BJ (cell line): ENCODE measurements around the gene CACNA1C. TPM values are rescaled to one million over a fixed set of nuclear protein-coding genes. Genes with fewer than 3 reads are reported as not detected.

ENCODE experiments used
- CTCF ChIA-PET: fragments of 350-600 bp; formaldehyde crosslinking; extraction: SDS; loops from one replicate; lab custom pipeline; 2021; ENCODE audit warnings: antibody characterized with exemption, inconsistent platforms; lab: Yijun Ruan, JAX
- POLR2A ChIA-PET: fragments of 300-600 bp; sonication (Branson Sonifier 250); formaldehyde crosslinking; extraction: SDS; loops from one replicate; lab custom pipeline; 2021; ENCODE audit warnings: antibody characterized with exemption; lab: Charles Lee
- DNase-seq: peaks from one replicate; pipeline ENCODE4 v3.0.0-alpha.2; 2011; ENCODE audit warnings: low read depth
- H3K27me3 ChIP-seq: 2 replicates; pipeline ENCODE4 v1.6.0; 2011; ENCODE audit warnings: low read length; ENCODE audit not compliant: control insufficient read depth, insufficient read depth
- H3K36me3 ChIP-seq: 2 replicates; pipeline ENCODE4 v1.5.1; 2011; ENCODE audit warnings: low read length; ENCODE audit not compliant: control insufficient read depth, insufficient read depth
- H3K4me3 ChIP-seq: 2 replicates; pipeline ENCODE4 v1.5.1; 2011; ENCODE audit warnings: low read depth, mild to moderate bottlenecking, control low read depth, low read length
- polyA plus RNA-seq: library from polyadenylated mRNA; depleted of rRNA; stranded (reverse); fragments of >200 nt; gene quantifications from 2 replicates; pipeline ENCODE4 v1.2.3, GENCODE V29; 2011
- TF ChIP-seq, protein P1 (sequence below): IDR thresholded peaks from 2 replicates; pipeline ENCODE4 v1.5.1; 2011; ENCODE audit warnings: low read depth, mild to moderate bottlenecking, control low read depth, inconsistent platforms, low read length, moderate library complexity; ENCODE audit not compliant: insufficient read depth

Gene CACNA1C
- polyA plus RNA-seq, 1 experiment: 14.7 TPM

DNA sequence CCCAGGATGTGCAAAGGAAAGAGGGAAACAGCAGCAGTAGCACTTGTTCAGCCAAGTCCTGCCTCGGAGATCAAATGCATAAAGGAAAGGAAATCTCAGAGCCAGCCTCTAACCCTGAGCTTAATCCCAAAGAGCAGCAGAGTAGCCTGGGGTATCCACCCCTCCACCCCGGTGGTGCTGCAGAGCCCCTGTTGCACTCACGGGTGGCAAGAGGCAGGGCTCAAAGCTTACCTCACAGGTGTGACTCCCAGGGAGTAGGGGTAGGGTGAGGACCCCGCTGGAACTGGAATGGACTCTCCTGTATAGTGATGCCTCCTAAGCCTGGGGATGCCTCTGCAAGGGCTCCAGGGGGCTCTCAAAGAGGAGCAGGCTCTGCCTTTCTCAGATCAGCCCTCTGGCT lies 211.1 kb downstream of the CACNA1C start:
- Histone ChIP-seq H3K4me3 (no peak overlapping the region), H3K36me3 (no peaks in the 10 kb centered on the region), H3K27me3 (no peaks in the 10 kb centered on the region)
- no peak for DNase-seq
- TF ChIP-seq, protein P1, sequence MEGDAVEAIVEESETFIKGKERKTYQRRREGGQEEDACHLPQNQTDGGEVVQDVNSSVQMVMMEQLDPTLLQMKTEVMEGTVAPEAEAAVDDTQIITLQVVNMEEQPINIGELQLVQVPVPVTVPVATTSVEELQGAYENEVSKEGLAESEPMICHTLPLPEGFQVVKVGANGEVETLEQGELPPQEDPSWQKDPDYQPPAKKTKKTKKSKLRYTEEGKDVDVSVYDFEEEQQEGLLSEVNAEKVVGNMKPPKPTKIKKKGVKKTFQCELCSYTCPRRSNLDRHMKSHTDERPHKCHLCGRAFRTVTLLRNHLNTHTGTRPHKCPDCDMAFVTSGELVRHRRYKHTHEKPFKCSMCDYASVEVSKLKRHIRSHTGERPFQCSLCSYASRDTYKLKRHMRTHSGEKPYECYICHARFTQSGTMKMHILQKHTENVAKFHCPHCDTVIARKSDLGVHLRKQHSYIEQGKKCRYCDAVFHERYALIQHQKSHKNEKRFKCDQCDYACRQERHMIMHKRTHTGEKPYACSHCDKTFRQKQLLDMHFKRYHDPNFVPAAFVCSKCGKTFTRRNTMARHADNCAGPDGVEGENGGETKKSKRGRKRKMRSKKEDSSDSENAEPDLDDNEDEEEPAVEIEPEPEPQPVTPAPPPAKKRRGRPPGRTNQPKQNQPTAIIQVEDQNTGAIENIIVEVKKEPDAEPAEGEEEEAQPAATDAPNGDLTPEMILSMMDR: no peak
- ChIA-PET CTCF (interaction anchor here (5.1 kb wide), 1 partner anchor 20 kb away, joined by 26 read pairs; no protein-coding TSS in a partner anchor), POLR2A (no interaction called here)

- H3K4me3 ChIP-seq: no peak overlapping the region
- CTCF ChIA-PET: interaction anchor here (5.1 kb wide), 1 partner anchor 19 kb away, joined by 26 read pairs; no protein-coding TSS in a partner anchor
- POLR2A ChIA-PET: interaction anchor here (0.7 to 1.1 kb wide), 4 partner anchors 17 to 343 kb away, joined by 3 to 4 read pairs (median 3); no protein-coding TSS in a partner anchor
- DNase-seq: peak; percentile 96
- TF ChIP-seq, protein P1: no peak
- H3K27me3 ChIP-seq: no peaks in the 10 kb centered on the region
- H3K36me3 ChIP-seq: no peaks in the 10 kb centered on the region
Measured at GRCh38 chr12:2264651-2265232, 212.0 kb downstream of the CACNA1C start.

DNA sequence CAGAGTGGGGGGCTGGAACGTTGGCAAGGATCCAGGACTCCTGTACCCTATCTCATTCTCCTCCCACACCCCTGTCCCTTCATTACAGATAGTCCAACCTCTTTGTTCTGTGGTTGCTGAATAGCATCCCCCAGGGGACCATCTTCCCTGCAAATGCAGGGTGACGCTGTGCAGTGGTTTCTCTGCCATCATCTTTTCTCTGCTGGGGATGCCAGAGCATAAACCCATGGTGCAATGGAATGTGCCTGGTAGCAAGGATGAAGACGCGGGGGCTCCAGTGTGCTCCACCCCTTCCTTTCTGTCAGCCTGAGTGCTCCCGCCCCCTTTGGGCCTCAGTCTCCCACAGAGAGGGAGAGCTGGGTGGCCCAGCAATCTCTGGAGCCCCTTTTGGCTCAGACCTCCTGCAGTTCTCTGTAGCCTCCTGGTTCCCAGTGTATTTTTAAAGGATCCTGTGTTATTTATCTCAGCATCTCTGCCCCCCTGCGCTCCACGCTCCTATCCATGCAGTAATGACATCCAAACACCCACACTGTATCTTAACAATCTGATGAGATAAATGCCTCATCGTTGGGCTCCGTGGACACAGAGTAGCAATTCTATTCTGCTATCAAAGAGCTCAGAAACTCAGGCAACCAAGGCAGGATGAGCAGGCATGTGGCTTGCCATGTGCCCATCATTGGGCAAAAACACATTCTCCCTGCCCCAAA lies 212.8 kb downstream of the CACNA1C start:
- Histone ChIP-seq H3K36me3 (no peaks in the 10 kb centered on the region), H3K27me3 (no peaks in the 10 kb centered on the region), H3K4me3 (no peak overlapping the region)
- CTCF ChIA-PET: interaction anchor here (5.1 kb wide), 1 partner anchor 18 kb away, joined by 26 read pairs; no protein-coding TSS in a partner anchor
- no peak for DNase-seq
- TF ChIP-seq, protein P1: no peak
- POLR2A ChIA-PET: interaction anchor here (0.7 to 1.1 kb wide), 3 partner anchors 23 to 344 kb away, joined by 3 to 4 read pairs (median 3); no protein-coding TSS in a partner anchor

GRCh38 chr12:2266666-2267620 lies 214.2 kb downstream of the CACNA1C start:
- Histone ChIP-seq H3K27me3 (no peaks in the 10 kb centered on the region), H3K36me3 (no peaks in the 10 kb centered on the region), H3K4me3 (no peak overlapping the region)
- ChIA-PET POLR2A (no interaction called here), CTCF (interaction anchor here (0.6 to 5.1 kb wide), 5 partner anchors 17 to 208 kb away, joined by 3 to 26 read pairs (median 3); no protein-coding TSS in a partner anchor)
- DNase-seq: no peak
- TF ChIP-seq, protein P1: no peak
